A549 treated with DMSO at 1 μM for 4 hours (cell line): Measurements from ENCODE around the gene SLC17A9. TPM values are rescaled to one million over a fixed set of nuclear protein-coding genes. Genes with fewer than 3 reads are reported as not detected.

Source experiments
- total RNA-seq: library from RNA; stranded (reverse); fragments of 200-300 nt; extraction: Qiagen RNA extraction; gene quantifications from 5 replicates; pipeline ENCODE4 v1.2.3, GENCODE V29; 2022; ENCODE audit warnings: low read depth

The SLC17A9 gene
- 0.02 to 0.19 TPM (median 0.09 TPM) in 3 of 5 replicates, not detected in the others for total RNA-seq

GRCh38 chr20:62952373-62952967 is at the start of gene SLC17A9:
Gene SLC17A9 (plus strand): TSS chr20:62952709. CDS start chr20:62952831, 122 bp downstream.

GRCh38 chr20:62926229-62927127 is 26.0 kb upstream of the SLC17A9 start, which contains the start of gene DIDO1:
Gene DIDO1 (minus strand): TSS chr20:62926505.

GRCh38 chr20:62938105-62938888 is 14.2 kb upstream of the SLC17A9 start, which contains the start of gene GID8:
Gene GID8 (plus strand): TSS chr20:62938147. CDS start chr20:62941503, 3,356 bp downstream.

GRCh38 chr20:63006540-63007359 is 54.2 kb downstream of the SLC17A9 start, which contains the start of gene BHLHE23:
Gene BHLHE23 (minus strand): TSS chr20:63006964. CDS start chr20:63006774, 190 bp downstream.

Other genes starting within 250 kb of the SLC17A9 start
- gene NTSR1, start 243.9 kb upstream of the SLC17A9 start, total RNA-seq: 0.10 to 0.33 TPM (median 0.20 TPM) in 5 replicates
- 20.8 to 27.2 TPM (median 25.5 TPM) in 5 replicates for gene MRGBP, start 156.2 kb upstream of the SLC17A9 start, total RNA-seq
- gene OGFR, start 147.9 kb upstream of the SLC17A9 start, total RNA-seq: 41.0 to 50.0 TPM (median 45.5 TPM) in 5 replicates
- gene COL9A3, start 135.7 kb upstream of the SLC17A9 start, total RNA-seq: 0.30 to 0.65 TPM (median 0.36 TPM) in 5 replicates
- 3.8 to 5.8 TPM (median 4.6 TPM) in 5 replicates for gene TCFL5, start 90.9 kb upstream of the SLC17A9 start, total RNA-seq
- gene DIDO1, start 26.2 kb upstream of the SLC17A9 start, total RNA-seq: 24.0 to 26.1 TPM (median 25.8 TPM) in 5 replicates
- 21.8 to 23.7 TPM (median 23.3 TPM) in 5 replicates for gene GID8, start 14.6 kb upstream of the SLC17A9 start, total RNA-seq
- gene BHLHE23, start 54.3 kb downstream of the SLC17A9 start, total RNA-seq: not detected in 5 replicates